Renal pelvis (tissue), 4 donors: Measurements from ENCODE around the gene PRKG1. TPM values are rescaled to one million over a fixed set of nuclear protein-coding genes. Genes with fewer than 3 reads are reported as not detected.
"Not testable (repeated sequence)": the region's sequence is repeated elsewhere in the genome, so short reads cannot be mapped to it uniquely, and the experiment has no call there.

Experiments used
- DNase-seq: peaks from one replicate; pipeline ENCODE4 v3.0.0-alpha.2; 2013
- polyA plus RNA-seq, 3 donors: library from polyadenylated mRNA; unstranded; fragments of 120-200 nt; gene quantifications; one replicate each; pipeline ENCODE4 v1.2.1, GENCODE V29; 2013; ENCODE audit not compliant: insufficient read length in 3 of 3

Gene PRKG1
- polyA plus RNA-seq, 3 donors, result 10.7 to 12.2 (median 11.3) TPM

- DNase-seq, result no peak
Observed at GRCh38 chr10:51170518-51171245, 96.4 kb downstream of the PRKG1 start.

GRCh38 chr10:51171946-51172345 lies 97.7 kb downstream of the PRKG1 start:
- DNase-seq, result no peak

GRCh38 chr10:51176976-51177695 lies 102.8 kb downstream of the PRKG1 start:
- no peak for DNase-seq

- no peak for DNase-seq
Observed at GRCh38 chr10:51178634-51179033, 104.3 kb downstream of the PRKG1 start.

- no peak for DNase-seq
Observed at GRCh38 chr10:51180141-51180540, 105.9 kb downstream of the PRKG1 start.

GRCh38 chr10:51183783-51184182 lies 109.5 kb downstream of the PRKG1 start:
- DNase-seq, result no peak

- DNase-seq, result no peak
Observed at GRCh38 chr10:51186361-51186760, 112.1 kb downstream of the PRKG1 start.

GRCh38 chr10:51188008-51188407 lies 113.7 kb downstream of the PRKG1 start:
- no peak for DNase-seq

GRCh38 chr10:51188866-51189265 lies 114.6 kb downstream of the PRKG1 start:
- no peak for DNase-seq

- no peak for DNase-seq
Observed at GRCh38 chr10:51196508-51197175, 122.4 kb downstream of the PRKG1 start.

GRCh38 chr10:51198170-51198569 lies 123.9 kb downstream of the PRKG1 start:
- no peak for DNase-seq

GRCh38 chr10:51201947-51202346 lies 127.7 kb downstream of the PRKG1 start:
- DNase-seq, result no peak

- no peak for DNase-seq
Observed at GRCh38 chr10:51203359-51203758, 129.1 kb downstream of the PRKG1 start.

GRCh38 chr10:51204066-51204465 lies 129.8 kb downstream of the PRKG1 start:
- DNase-seq, result no peak

- no peak for DNase-seq
Observed at GRCh38 chr10:51204701-51205100, 130.4 kb downstream of the PRKG1 start.

- DNase-seq, result no peak
Observed at GRCh38 chr10:51206500-51206899, 132.2 kb downstream of the PRKG1 start.

GRCh38 chr10:51212937-51213336 lies 138.7 kb downstream of the PRKG1 start:
- DNase-seq, result not testable (repeated sequence)

- DNase-seq, result no peak
Observed at GRCh38 chr10:51214207-51215196, 140.2 kb downstream of the PRKG1 start.

GRCh38 chr10:51215951-51216834 lies 141.9 kb downstream of the PRKG1 start:
- no peak for DNase-seq

GRCh38 chr10:51217505-51217904 lies 143.2 kb downstream of the PRKG1 start:
- no peak for DNase-seq
